Activated naive CD8-positive, alpha-beta T cell (primary cell): ENCODE results near the gene CHST3.

Experiments used
- H3K27ac Mint-ChIP-seq: one replicate; pipeline ENCODE4 v1.8.0; 2021; ENCODE audit warnings: mixed read lengths
- H3K27me3 Mint-ChIP-seq: one replicate; pipeline ENCODE4 v1.8.0; 2021; ENCODE audit warnings: mixed read lengths
- H3K36me3 Mint-ChIP-seq: one replicate; pipeline ENCODE4 v1.8.0; 2021; ENCODE audit warnings: mixed read lengths
- H3K4me1 Mint-ChIP-seq: one replicate; pipeline ENCODE4 v1.8.0; 2021; ENCODE audit warnings: low read depth, mixed read lengths
- H3K4me3 Mint-ChIP-seq: one replicate; pipeline ENCODE4 v1.8.0; 2021; ENCODE audit warnings: mild to moderate bottlenecking, mixed read lengths
- H3K9me3 Mint-ChIP-seq: one replicate; pipeline ENCODE4 v1.8.0; 2021; ENCODE audit warnings: low read depth, mixed read lengths

CHST3 gene

DNA sequence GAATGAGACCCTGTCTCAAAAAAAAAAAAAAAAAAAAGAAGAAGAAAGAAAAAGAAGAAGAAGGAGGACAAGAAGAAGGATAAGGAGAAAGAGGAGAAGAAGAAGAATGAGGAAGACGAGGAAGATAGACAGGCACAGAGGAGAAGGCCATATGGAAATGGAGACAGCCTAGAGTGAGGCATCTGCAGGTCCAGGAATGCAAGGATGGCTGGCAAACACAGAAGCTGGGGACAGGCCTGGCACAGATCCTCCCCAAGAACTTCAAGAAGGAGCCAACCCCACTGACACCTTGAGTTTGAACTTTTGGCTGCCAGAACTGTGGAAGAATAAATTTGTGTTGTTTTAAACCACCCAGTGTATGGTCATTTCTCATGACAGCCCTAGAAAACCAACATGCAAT is 85.3 kb downstream of the CHST3 start:
- H3K27ac Mint-ChIP-seq, result no peak overlapping the region
- H3K4me3 Mint-ChIP-seq, result no peak overlapping the region
- no peaks in the 10 kb centered on the region for H3K9me3 Mint-ChIP-seq

DNA sequence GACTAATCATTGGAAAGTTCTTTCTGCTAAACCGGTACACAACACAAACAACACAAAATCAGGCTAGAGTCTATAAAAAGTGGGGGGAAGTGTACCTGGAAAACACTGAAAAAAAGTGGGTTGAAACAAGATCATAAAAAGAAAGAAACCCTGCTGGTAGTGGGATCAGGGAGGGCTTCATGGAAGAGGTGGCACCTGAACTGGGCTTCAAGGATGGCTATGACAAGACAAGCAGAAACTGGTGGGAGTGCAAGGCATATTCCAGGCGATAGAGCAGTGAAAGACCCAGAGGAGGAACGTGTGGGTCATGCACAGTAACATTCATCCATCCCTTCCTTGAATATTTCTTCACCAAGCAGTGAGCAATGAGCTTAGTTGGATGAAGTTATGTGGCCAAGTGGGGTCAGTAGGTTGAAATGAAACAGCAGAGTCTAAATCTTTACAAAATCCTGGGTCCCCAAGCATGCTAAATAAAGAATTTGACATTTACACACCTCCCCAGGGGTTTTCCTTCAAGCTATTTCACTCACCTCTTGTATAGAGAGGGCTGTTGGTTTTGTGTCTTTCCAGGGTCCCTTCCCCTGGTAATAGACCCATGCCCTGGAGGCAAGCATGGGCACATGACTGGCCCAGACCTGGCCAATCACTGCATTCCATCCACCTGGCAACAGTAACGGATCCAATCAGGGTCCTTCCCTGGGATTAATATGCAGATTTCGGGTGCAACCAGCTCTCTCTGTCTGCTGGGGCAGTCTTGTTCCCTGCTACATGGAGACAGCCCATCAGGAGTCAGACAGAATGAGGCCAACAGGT is 86.0 kb downstream of the CHST3 start:
- Mint-ChIP-seq H3K27me3 (no peaks in the 10 kb centered on the region), H3K36me3 (no peaks in the 10 kb centered on the region), H3K4me1 (peaks cover 14% of the 10 kb centered on the region), H3K27ac (no peak overlapping the region), H3K9me3 (no peaks in the 10 kb centered on the region), H3K4me3 (no peak overlapping the region)

More for the DNA sequence above, 85.3 kb downstream of the CHST3 start:
- Mint-ChIP-seq H3K36me3 (no peaks in the 10 kb centered on the region), H3K4me1 (peaks cover 10% of the 10 kb centered on the region), H3K27me3 (no peaks in the 10 kb centered on the region)

- H3K4me1 Mint-ChIP-seq, result peaks cover 14% of the 10 kb centered on the region
- H3K27me3 Mint-ChIP-seq, result no peaks in the 10 kb centered on the region
- H3K4me3 Mint-ChIP-seq, result no peak overlapping the region
- H3K36me3 Mint-ChIP-seq, result no peaks in the 10 kb centered on the region
- H3K9me3 Mint-ChIP-seq, result no peaks in the 10 kb centered on the region
- no peak overlapping the region for H3K27ac Mint-ChIP-seq
These were observed 86.7 kb downstream of the CHST3 start for GRCh38 chr10:72050873-72051272.

DNA sequence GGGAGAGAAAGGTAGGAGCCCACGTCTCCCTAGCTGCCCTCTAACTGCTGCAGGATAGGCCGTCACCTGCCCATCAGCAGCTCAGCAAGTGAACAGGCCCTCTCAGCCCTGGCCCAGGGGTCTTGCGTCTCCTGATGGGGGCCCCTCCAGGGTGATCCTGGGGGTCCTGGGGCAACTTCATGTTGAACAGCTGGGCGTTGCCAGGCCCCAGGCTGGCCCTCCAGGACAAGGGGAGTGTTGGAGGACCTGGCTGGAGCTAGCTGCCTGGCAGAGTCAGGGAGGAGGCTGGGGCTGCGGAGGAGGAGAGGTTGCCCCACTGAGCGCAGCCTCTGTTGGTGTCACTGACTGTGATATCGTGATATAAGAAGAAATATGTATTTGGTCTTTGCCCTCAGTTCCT is 89.5 kb downstream of the CHST3 start:
- H3K9me3 Mint-ChIP-seq, result no peaks in the 10 kb centered on the region

GRCh38 chr10:72056113-72056512 is 91.9 kb downstream of the CHST3 start:
- no peaks in the 10 kb centered on the region for H3K27me3 Mint-ChIP-seq
- peaks cover 31% of the 10 kb centered on the region for H3K4me1 Mint-ChIP-seq
- H3K4me3 Mint-ChIP-seq, result no peak overlapping the region
- no peaks in the 10 kb centered on the region for H3K9me3 Mint-ChIP-seq
- H3K36me3 Mint-ChIP-seq, result no peaks in the 10 kb centered on the region
- H3K27ac Mint-ChIP-seq, result no peak overlapping the region

More for the DNA sequence above, 89.5 kb downstream of the CHST3 start:
- Mint-ChIP-seq H3K4me3 (no peak overlapping the region), H3K36me3 (no peaks in the 10 kb centered on the region), H3K27ac (no peak overlapping the region), H3K4me1 (peaks cover 19% of the 10 kb centered on the region), H3K27me3 (no peaks in the 10 kb centered on the region)

DNA sequence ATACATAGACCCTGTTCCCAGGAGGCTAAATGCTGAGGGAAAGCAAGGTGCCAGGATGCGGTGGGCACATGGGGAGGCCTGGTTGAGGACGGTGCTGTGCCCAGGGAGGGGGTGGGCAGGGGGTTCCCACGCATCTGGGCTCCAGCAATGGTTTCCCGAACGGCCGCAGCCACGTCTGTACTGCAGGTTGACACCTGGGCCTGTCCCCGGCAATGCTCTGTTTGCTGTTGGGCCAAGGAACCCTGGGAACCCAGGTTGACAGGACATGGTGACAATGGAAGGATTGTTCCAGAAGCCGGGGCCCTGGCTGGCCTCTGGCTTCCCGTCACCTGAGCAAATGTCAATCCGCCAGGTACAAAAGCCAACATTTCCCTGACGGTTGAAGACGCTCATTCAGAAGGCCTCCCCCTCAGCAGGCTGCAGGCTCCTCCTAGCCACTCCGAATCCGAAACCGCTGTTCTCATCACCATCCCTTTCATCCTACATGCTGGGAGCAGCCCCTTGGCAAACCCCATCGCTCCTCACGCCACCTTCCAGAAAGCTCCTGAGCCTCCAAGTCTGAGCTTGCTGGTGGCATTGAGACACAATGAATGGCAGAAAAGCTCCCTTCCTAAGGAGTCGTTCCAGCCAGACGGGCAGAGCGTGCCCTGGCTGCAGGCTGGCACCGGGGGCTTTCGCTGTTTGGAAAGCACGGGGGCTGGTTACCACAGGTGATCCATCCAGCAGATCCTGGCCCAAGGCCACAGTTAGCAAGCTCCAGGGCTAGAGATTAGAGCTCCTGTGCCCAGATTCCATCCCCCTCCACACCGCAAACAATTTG is 92.9 kb downstream of the CHST3 start:
- Mint-ChIP-seq H3K9me3 (no peaks in the 10 kb centered on the region), H3K4me3 (no peak overlapping the region), H3K4me1 (peaks cover 34% of the 10 kb centered on the region), H3K36me3 (no peaks in the 10 kb centered on the region), H3K27me3 (no peaks in the 10 kb centered on the region), H3K27ac (peak overlapping the region; percentile 64)

DNA sequence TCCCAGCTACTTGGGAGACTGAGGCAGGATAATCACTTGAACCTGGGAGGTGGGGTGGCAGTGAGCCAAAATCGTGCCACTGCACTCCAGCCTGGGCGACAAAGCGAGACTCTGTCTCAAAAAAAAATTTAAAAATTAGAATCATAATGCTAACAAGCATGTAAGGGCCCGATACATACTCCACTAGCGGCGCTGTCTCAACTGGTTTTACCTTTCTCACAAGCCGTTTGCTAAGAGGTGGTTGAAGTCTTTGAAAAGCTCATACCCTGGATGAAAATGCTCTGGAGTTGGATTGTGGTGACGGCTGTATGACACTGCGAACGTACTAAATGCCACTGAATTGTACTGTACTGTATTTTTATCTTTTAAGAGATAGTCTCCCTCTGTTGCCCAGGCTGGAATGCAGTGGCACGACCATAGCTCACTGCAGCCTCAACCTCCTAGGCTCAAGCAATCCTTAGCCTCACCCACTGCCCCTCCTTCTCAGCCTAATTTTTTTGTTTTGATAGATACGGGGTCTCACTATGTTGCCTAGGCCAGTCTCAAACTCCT is 94.2 kb downstream of the CHST3 start:
- Mint-ChIP-seq H3K27me3 (no peaks in the 10 kb centered on the region), H3K36me3 (no peaks in the 10 kb centered on the region), H3K4me3 (no peak overlapping the region), H3K27ac (peak overlapping the region; percentile 77), H3K9me3 (no peaks in the 10 kb centered on the region), H3K4me1 (peaks cover 38% of the 10 kb centered on the region)

- no peaks in the 10 kb centered on the region for H3K9me3 Mint-ChIP-seq
- peak overlapping the region; percentile 77 for H3K27ac Mint-ChIP-seq
- H3K36me3 Mint-ChIP-seq, result no peaks in the 10 kb centered on the region
- H3K4me1 Mint-ChIP-seq, result peaks cover 42% of the 10 kb centered on the region
- no peak overlapping the region for H3K4me3 Mint-ChIP-seq
- H3K27me3 Mint-ChIP-seq, result no peaks in the 10 kb centered on the region
These were observed 95.0 kb downstream of the CHST3 start for GRCh38 chr10:72058989-72059842.

DNA sequence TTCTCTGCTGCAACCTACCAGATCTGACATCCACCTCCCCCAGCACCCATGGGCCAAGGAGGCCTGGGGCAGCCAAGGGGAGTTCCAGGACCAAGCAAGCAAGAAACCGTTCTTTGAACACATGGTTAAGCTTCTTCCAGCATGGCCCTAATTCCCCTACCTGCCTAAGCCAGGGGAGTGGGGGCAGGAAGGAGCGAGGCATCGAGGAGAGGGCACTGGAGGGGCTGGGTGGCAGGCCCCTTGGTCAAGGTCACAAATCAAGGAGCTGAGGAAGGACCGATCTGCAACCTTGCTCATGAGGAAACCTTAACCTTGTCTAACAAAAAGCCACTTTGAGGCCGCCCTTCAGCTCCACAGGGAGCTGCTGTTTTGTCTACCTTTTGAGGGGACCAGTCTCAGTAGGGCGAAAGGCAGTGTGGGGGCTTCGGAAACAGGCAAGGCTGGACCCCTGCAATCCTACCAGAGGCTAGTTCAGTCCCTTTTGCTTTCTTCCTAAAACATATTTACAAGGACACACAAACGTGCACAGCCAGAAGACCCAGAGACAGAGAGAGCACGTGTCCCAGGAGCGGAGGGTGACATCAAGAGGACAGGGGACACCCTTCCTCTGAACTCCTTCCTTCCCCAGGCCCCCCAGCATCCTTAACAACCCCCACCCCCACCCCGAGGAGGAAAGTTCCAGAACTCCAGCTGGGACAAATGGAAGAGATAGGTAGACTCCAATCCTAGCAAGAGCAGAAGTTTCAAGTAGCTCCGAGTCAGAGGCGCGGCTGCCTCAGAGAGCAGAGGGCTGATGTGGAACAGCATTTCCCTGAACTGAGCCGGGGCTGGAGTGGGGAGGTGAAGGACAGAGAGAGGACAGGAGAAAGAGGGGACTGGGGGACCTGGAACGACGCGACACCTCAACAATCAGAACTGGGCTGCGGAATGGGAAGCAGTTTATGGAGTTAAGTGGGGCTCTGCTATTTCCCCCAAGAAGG is 95.9 kb downstream of the CHST3 start:
- Mint-ChIP-seq H3K4me3 (no peak overlapping the region), H3K36me3 (no peaks in the 10 kb centered on the region), H3K4me1 (peaks cover 38% of the 10 kb centered on the region), H3K27me3 (no peaks in the 10 kb centered on the region), H3K9me3 (no peaks in the 10 kb centered on the region), H3K27ac (peak overlapping the region; percentile 77)

DNA sequence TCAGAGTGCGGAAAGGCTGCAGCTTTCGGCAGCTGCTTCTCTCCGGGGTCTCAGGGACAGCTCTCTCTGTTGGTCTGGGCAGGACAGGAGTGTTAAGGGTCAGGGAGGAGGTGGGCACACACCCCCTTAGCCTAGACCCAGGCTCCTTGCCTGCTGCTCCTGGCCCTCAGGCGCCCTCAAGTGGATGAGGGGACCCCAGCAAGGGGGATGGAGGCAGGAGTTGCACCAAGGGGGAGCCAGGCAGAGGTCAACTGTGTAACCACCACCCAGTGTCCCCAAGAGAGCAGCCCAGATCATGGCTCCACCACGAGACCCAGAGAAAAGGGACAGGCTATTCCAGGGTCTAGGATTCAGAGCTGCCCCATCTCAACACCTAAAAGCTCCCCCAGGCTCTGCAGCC is 97.3 kb downstream of the CHST3 start:
- Mint-ChIP-seq H3K4me3 (no peak overlapping the region), H3K36me3 (no peaks in the 10 kb centered on the region), H3K9me3 (no peaks in the 10 kb centered on the region), H3K27ac (peak overlapping the region; percentile 77), H3K27me3 (no peaks in the 10 kb centered on the region), H3K4me1 (peaks cover 38% of the 10 kb centered on the region)

DNA sequence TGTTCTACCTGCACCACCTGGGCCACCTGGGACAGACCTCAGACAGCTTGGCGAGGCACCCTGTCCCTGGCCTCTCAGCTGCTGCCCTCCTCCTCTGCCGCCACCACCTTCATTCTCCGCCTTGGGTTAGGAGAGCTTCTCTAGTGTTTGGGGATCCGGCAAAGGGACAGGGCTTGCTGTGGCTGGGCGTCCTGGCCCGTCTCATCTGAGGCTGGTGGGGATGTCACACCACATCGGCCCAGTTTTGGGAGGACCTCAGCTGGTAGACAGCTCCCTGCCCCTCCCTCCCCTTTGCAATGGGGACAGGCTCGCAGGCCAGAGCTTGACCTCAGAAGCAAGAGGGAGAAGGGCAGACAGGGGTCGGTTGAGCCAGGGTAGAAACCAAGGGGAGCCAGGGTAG is 97.7 kb downstream of the CHST3 start:
- no peaks in the 10 kb centered on the region for H3K27me3 Mint-ChIP-seq
- no peaks in the 10 kb centered on the region for H3K9me3 Mint-ChIP-seq
- no peaks in the 10 kb centered on the region for H3K36me3 Mint-ChIP-seq
- H3K4me3 Mint-ChIP-seq, result no peak overlapping the region
- peak overlapping the region; percentile 84 for H3K27ac Mint-ChIP-seq
- H3K4me1 Mint-ChIP-seq, result peaks cover 38% of the 10 kb centered on the region

DNA sequence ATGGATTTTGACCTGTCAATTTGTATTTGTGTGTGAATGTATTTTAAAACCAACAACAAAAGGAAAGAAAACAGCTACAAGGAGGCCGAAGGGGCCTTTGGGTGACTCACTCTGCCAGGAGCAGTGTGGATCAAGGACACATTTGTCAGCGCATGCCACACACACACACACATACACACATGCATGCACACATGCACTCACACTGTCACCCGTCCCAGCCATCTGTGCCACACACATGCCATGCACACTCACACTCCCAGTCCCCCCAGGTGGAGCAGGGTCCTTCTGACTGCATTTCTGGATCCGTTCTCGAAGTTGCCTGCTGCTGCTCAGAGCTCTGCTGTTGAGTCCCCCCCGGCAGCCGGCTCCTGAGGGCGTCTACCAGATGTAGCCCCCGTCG is 98.2 kb downstream of the CHST3 start:
- no peaks in the 10 kb centered on the region for H3K9me3 Mint-ChIP-seq
- H3K36me3 Mint-ChIP-seq, result no peaks in the 10 kb centered on the region
- no peak overlapping the region for H3K4me3 Mint-ChIP-seq
- H3K27ac Mint-ChIP-seq, result peak overlapping the region; percentile 84
- no peaks in the 10 kb centered on the region for H3K27me3 Mint-ChIP-seq
- H3K4me1 Mint-ChIP-seq, result peaks cover 36% of the 10 kb centered on the region
